Ovary (tissue), 3 donors: ENCODE data around the gene ZNRF4.

Experiments
- POLR2A ChIP-seq: fragments of 450-650 bp; IDR thresholded peaks from one replicate; pipeline ENCODE4 v1.6.1; 2017; ENCODE audit warnings: antibody characterized with exemption, mild to moderate bottlenecking, moderate library complexity
- TF ChIP-seq, protein P1 (sequence below), 3 donors: fragments of 450-650 bp in 2 of 3; fragments of 200-600 bp in 1 of 3; IDR thresholded peaks; one replicate each; pipeline versions ENCODE4 v1.5.1 to v1.8.0; 2016 to 2022; ENCODE audit warnings: antibody characterized with exemption in 3 of 3, mild to moderate bottlenecking in 1 of 3
- donor health status: DM: no; HTN: no; CAD: no.

- no peak for TF ChIP-seq POLR2A
- TF ChIP-seq, protein P1, sequence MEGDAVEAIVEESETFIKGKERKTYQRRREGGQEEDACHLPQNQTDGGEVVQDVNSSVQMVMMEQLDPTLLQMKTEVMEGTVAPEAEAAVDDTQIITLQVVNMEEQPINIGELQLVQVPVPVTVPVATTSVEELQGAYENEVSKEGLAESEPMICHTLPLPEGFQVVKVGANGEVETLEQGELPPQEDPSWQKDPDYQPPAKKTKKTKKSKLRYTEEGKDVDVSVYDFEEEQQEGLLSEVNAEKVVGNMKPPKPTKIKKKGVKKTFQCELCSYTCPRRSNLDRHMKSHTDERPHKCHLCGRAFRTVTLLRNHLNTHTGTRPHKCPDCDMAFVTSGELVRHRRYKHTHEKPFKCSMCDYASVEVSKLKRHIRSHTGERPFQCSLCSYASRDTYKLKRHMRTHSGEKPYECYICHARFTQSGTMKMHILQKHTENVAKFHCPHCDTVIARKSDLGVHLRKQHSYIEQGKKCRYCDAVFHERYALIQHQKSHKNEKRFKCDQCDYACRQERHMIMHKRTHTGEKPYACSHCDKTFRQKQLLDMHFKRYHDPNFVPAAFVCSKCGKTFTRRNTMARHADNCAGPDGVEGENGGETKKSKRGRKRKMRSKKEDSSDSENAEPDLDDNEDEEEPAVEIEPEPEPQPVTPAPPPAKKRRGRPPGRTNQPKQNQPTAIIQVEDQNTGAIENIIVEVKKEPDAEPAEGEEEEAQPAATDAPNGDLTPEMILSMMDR (IDR thresholded peaks at IDR 0.05) = no peak
Measured at GRCh38 chr19:5418677-5419076, 36.5 kb upstream of the ZNRF4 start.
